HG02970 (cell line): ENCODE data around the gene ADGRV1.
A peak's percentile ranks its signal among the peaks of the same experiment; 100 is the strongest.

ENCODE experiments used
- ATAC-seq: cut with Tn5 transposase; IDR thresholded peaks from one replicate; pipeline ENCODE4 v1.9.1; 2021; ENCODE audit warnings: mild to moderate bottlenecking, moderate library complexity, moderate number of reproducible peaks; ENCODE audit not compliant: unreplicated experiment, low FRiP score

ADGRV1 gene

GRCh38 chr5:90930062-90930461, 371.5 kb downstream of the ADGRV1 start:
- ATAC-seq = no peak

- no peak for ATAC-seq
Measured at GRCh38 chr5:90930756-90931431, 372.3 kb downstream of the ADGRV1 start.

GRCh38 chr5:90932052-90932699, 373.6 kb downstream of the ADGRV1 start:
- ATAC-seq = no peak

- no peak for ATAC-seq
Measured at GRCh38 chr5:90933298-90933697, 374.7 kb downstream of the ADGRV1 start.

- no peak for ATAC-seq
Measured at GRCh38 chr5:90934091-90934719, 375.6 kb downstream of the ADGRV1 start.

- no peak for ATAC-seq
Measured at GRCh38 chr5:90934738-90935137, 376.1 kb downstream of the ADGRV1 start.

GRCh38 chr5:90939211-90939610, 380.6 kb downstream of the ADGRV1 start:
- no peak for ATAC-seq

GRCh38 chr5:90940227-90940995, 381.8 kb downstream of the ADGRV1 start:
- peak; percentile 99 for ATAC-seq

- ATAC-seq = no peak
Measured at GRCh38 chr5:90941002-90941720, 382.6 kb downstream of the ADGRV1 start.

- no peak for ATAC-seq
Measured at GRCh38 chr5:90944116-90944515, 385.5 kb downstream of the ADGRV1 start.

GRCh38 chr5:90947667-90948066, 389.1 kb downstream of the ADGRV1 start:
- ATAC-seq = no peak

- no peak for ATAC-seq
Measured at GRCh38 chr5:90948969-90949368, 390.4 kb downstream of the ADGRV1 start.

GRCh38 chr5:90949469-90950358, 391.1 kb downstream of the ADGRV1 start:
- ATAC-seq = no peak

GRCh38 chr5:90955001-90955635, 396.5 kb downstream of the ADGRV1 start:
- ATAC-seq = no peak

- ATAC-seq = no peak
Measured at GRCh38 chr5:90956511-90957097, 398.0 kb downstream of the ADGRV1 start.

- ATAC-seq = no peak
Measured at GRCh38 chr5:90957906-90958305, 399.3 kb downstream of the ADGRV1 start.

- ATAC-seq = no peak
Measured at GRCh38 chr5:90959262-90959661, 400.7 kb downstream of the ADGRV1 start.

- no peak for ATAC-seq
Measured at GRCh38 chr5:90962481-90962880, 403.9 kb downstream of the ADGRV1 start.
